HepG2 (cell line): Measurements from ENCODE around the gene EFNA3. TPM values are rescaled to one million over a fixed set of nuclear protein-coding genes. Genes with fewer than 3 reads are reported as not detected.

Source experiments
- REST ChIP-seq, 2 experiments: IDR thresholded peaks; 2 replicates each; pipeline ENCODE4 v1.6.1; 2011 to 2012; ENCODE audit warnings: low read length in 2 of 2, borderline replicate concordance in 1 of 2, low read depth in 1 of 2, mild to moderate bottlenecking in 1 of 2, moderate library complexity in 1 of 2
- RFX3 ChIP-seq: IDR thresholded peaks from 2 replicates; pipeline ENCODE4 v1.6.1; 2016; ENCODE audit warnings: missing biosample characterization, missing genetic modification reagents
- SNAI1 ChIP-seq: sonication (generic); formaldehyde crosslinking; IDR thresholded peaks from 2 replicates; pipeline ENCODE4 v1.5.0; 2020; ENCODE audit warnings: mild to moderate bottlenecking, missing genetic modification reagents, borderline replicate concordance
- SP4 ChIP-seq: sonication (generic); formaldehyde crosslinking; IDR thresholded peaks from 2 replicates; pipeline ENCODE4 v1.8.1; 2023; ENCODE audit warnings: mild to moderate bottlenecking, missing genetic modification reagents
- TBX3 ChIP-seq: fragments of 450-650 bp; IDR thresholded peaks from 2 replicates; pipeline ENCODE4 v1.6.1; 2017; ENCODE audit warnings: antibody characterized with exemption, mild to moderate bottlenecking, inconsistent platforms, borderline replicate concordance
- YEATS4 ChIP-seq: sonication (generic); formaldehyde crosslinking; IDR thresholded peaks from 2 replicates; pipeline ENCODE4 v1.4.0; 2020; ENCODE audit warnings: missing genetic modification reagents, borderline replicate concordance
- ZNF225 ChIP-seq: sonication (generic); formaldehyde crosslinking; IDR thresholded peaks from 2 replicates; pipeline ENCODE4 v1.4.0; 2020; ENCODE audit warnings: mild to moderate bottlenecking, missing genetic modification reagents
- ZNF563 ChIP-seq: sonication (generic); formaldehyde crosslinking; IDR thresholded peaks from 2 replicates; pipeline ENCODE4 v1.8.0; 2022; ENCODE audit warnings: mild to moderate bottlenecking, moderate library complexity, missing genetic modification reagents
- ZNF644 ChIP-seq: IDR thresholded peaks from 2 replicates; pipeline ENCODE4 v1.6.1; 2016; ENCODE audit warnings: low read depth
- polyA plus RNA-seq, 8 experiments: library from polyadenylated mRNA; depleted of rRNA in 3 of 8; stranded (reverse) in 7 of 8; unstranded in 1 of 8; fragments of >200 nt; fragmentation: Illumina TruSeq in 4 of 8; extraction: Trizol in 4 of 8; gene quantifications; 2 replicates each; pipeline versions ENCODE4 v1.2.1 to v1.2.3, GENCODE V29; 2011 to 2016; ENCODE audit warnings: low read depth in 4 of 8, missing spikeins in 1 of 8, mixed read lengths in 1 of 8; ENCODE audit not compliant: insufficient read depth in 1 of 8
- total RNA-seq, 5 experiments: library from RNA; depleted of rRNA; stranded (reverse); fragments of >200 nt; fragmentation: Illumina TruSeq; extraction: Trizol; gene quantifications; 2 replicates each; pipeline ENCODE4 v1.2.3, GENCODE V29; 2016; ENCODE audit warnings: low read depth in 1 of 5
- TF ChIP-seq, protein P1 (sequence below): sonication (generic); formaldehyde crosslinking; IDR thresholded peaks from 2 replicates; pipeline ENCODE4 v1.5.1; 2020; ENCODE audit warnings: mild to moderate bottlenecking, missing genetic modification reagents, borderline replicate concordance
- TF ChIP-seq, protein P2 (sequence below): sonication (generic); formaldehyde crosslinking; IDR thresholded peaks from 2 replicates; pipeline ENCODE4 v1.5.1; 2020; ENCODE audit warnings: missing genetic modification reagents, mild to moderate bottlenecking, borderline replicate concordance
- TF ChIP-seq, protein P3 (sequence below): sonication (generic); formaldehyde crosslinking; IDR thresholded peaks from 2 replicates; pipeline ENCODE4 v1.5.0; 2020; ENCODE audit warnings: missing genetic modification reagents
- TF ChIP-seq, protein P4 (sequence below): sonication (generic); formaldehyde crosslinking; IDR thresholded peaks from 2 replicates; pipeline ENCODE4 v1.5.1; 2020; ENCODE audit warnings: missing genetic modification reagents, mild to moderate bottlenecking, borderline replicate concordance
- TF ChIP-seq, protein P5 (sequence below): IDR thresholded peaks from 2 replicates; pipeline ENCODE4 v1.6.1; 2016; ENCODE audit warnings: missing compliant biosample characterization, missing genetic modification reagents, borderline replicate concordance
- TF ChIP-seq, protein P6 (sequence below): sonication (generic); formaldehyde crosslinking; IDR thresholded peaks from 2 replicates; pipeline ENCODE4 v1.8.1; 2023; ENCODE audit warnings: mild to moderate bottlenecking, inconsistent platforms, moderate library complexity, missing genetic modification reagents, borderline replicate concordance

EFNA3 gene
- total and polyA plus RNA-seq, 2 of the 13 experiments (the other 11 are each of a cell fraction or from before 2014, with no cell fraction given), result 1.0 to 5.7 TPM

GRCh38 chr1:155044812-155045657 lies 33.6 kb upstream of the EFNA3 start (continued):
- TF ChIP-seq, protein P1, sequence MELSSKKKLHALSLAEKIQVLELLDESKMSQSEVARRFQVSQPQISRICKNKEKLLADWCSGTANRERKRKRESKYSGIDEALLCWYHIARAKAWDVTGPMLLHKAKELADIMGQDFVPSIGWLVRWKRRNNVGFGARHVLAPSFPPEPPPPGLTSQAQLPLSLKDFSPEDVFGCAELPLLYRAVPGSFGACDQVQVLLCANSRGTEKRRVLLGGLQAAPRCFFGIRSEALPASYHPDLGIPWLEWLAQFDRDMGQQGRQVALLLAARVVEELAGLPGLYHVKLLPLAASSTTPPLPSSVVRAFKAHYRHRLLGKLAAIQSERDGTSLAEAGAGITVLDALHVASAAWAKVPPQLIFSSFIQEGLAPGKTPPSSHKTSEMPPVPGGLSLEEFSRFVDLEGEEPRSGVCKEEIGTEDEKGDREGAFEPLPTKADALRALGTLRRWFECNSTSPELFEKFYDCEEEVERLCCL, result no peak
- TF ChIP-seq TBX3 (no peak), ZNF563 (CRISPR knock-in tag) (no peak), REST (IDR thresholded peaks at IDR 0.05; ENCODE audit: borderline replicate concordance in 1 of 2, low read depth in 1 of 2, low read length in 2 of 2) (no peak), SNAI1 (no peak), RFX3 (CRISPR knock-in tag) (no peak), SP4 (no peak), YEATS4 (no peak), ZNF644 (0 out of 2 replicates have a peak, but pooled peaks have one; percentile 8), ZNF225 (CRISPR knock-in tag) (no peak)
- TF ChIP-seq, protein P2, sequence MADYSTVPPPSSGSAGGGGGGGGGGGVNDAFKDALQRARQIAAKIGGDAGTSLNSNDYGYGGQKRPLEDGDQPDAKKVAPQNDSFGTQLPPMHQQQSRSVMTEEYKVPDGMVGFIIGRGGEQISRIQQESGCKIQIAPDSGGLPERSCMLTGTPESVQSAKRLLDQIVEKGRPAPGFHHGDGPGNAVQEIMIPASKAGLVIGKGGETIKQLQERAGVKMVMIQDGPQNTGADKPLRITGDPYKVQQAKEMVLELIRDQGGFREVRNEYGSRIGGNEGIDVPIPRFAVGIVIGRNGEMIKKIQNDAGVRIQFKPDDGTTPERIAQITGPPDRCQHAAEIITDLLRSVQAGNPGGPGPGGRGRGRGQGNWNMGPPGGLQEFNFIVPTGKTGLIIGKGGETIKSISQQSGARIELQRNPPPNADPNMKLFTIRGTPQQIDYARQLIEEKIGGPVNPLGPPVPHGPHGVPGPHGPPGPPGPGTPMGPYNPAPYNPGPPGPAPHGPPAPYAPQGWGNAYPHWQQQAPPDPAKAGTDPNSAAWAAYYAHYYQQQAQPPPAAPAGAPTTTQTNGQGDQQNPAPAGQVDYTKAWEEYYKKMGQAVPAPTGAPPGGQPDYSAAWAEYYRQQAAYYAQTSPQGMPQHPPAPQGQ (CRISPR knock-in tag), result no peak
- TF ChIP-seq, protein P3, sequence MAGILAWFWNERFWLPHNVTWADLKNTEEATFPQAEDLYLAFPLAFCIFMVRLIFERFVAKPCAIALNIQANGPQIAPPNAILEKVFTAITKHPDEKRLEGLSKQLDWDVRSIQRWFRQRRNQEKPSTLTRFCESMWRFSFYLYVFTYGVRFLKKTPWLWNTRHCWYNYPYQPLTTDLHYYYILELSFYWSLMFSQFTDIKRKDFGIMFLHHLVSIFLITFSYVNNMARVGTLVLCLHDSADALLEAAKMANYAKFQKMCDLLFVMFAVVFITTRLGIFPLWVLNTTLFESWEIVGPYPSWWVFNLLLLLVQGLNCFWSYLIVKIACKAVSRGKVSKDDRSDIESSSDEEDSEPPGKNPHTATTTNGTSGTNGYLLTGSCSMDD (CRISPR knock-in tag), result no peak
- TF ChIP-seq, protein P4, sequence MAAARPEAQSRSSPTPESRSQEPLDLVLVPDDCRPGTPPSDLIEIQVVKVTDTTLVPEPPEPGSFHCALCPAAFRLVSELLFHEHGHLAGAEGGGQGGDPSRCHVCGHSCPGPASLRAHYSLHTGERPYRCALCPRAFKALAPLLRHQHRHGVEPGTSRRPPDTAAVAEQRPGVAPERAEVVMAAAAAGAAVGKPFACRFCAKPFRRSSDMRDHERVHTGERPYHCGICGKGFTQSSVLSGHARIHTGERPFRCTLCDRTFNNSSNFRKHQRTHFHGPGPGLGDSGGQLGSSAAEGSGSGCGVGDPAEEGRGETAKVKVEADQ (CRISPR knock-in tag), result no peak
- TF ChIP-seq, protein P5, sequence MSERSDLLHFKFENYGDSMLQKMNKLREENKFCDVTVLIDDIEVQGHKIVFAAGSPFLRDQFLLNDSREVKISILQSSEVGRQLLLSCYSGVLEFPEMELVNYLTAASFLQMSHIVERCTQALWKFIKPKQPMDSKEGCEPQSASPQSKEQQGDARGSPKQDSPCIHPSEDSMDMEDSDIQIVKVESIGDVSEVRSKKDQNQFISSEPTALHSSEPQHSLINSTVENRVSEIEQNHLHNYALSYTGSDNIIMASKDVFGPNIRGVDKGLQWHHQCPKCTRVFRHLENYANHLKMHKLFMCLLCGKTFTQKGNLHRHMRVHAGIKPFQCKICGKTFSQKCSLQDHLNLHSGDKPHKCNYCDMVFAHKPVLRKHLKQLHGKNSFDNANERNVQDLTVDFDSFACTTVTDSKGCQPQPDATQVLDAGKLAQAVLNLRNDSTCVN, result no peak
- TF ChIP-seq, protein P6, sequence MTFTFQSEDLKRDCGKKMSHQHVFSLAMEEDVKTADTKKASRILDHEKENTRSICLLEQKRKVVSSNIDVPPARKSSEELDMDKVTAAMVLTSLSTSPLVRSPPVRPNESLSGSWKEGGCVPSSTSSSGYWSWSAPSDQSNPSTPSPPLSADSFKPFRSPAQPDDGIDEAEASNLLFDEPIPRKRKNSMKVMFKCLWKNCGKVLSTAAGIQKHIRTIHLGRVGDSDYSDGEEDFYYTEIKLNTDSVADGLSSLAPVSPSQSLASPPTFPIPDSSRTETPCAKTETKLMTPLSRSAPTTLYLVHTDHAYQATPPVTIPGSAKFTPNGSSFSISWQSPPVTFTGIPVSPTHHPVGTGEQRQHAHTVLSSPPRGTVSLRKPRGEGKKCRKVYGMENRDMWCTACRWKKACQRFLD (CRISPR knock-in tag), result no peak
